ELF-1 (cell line): ENCODE measurements around the gene SAAL1.

Experiments used
- DNase-seq: peaks from one replicate; pipeline ENCODE4 v3.0.0-alpha.2; 2016; ENCODE audit warnings: low read depth, low spot score

Gene SAAL1

DNA sequence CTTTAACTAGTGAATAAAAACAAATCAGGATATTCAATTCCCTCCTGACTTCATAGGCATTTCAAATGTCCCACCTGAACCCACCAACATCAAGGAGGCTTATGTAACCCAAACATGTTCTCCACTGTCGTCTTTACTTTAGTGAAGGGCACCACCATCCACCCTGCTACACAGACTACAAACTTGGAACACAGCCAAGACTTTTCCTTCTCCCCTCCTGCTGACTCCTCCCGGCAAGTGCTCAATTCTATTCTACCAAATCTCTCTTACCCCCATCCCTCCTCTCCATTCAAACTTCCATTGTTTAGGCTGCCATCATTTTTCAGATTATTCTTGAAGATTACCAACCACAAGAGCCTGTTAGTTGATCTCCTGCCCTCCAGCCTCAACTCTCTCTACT is 24.3 kb downstream of the SAAL1 start:
- DNase-seq, result no peak

- DNase-seq, result no peak
These were observed 25.4 kb downstream of the SAAL1 start for GRCh38 chr11:18080451-18080850.

- no peak for DNase-seq
These were observed 27.0 kb downstream of the SAAL1 start for GRCh38 chr11:18078909-18079308.

GRCh38 chr11:18075444-18075843 is 30.4 kb downstream of the SAAL1 start:
- no peak for DNase-seq

DNA sequence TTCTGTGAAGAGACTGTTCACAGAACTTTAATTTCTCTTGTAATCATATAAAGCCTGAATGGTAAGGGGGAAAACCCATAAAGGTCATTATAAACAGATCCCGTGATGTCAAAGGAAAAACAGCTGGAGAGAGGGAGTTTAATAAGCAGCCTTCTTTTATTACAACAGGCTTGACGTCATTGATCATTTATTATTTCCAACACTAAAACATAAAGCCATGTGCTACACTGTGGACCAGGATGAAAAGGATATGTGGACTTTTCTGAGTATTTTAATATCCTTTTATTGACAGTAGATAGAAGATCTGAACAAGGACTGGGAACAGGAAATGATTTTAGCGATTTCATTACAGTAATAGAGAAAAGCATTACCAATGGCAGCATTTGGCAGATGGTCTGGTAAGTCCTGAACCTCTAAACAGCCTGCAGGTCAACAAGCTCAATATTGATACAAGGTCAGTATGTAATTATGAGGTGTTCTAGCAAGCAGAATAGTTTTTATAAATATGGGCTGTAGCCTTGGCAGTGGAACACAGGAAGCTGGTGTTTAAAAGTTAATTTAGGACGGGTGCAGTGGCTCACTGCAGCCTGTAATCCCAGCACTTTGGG is 34.7 kb downstream of the SAAL1 start:
- no peak for DNase-seq

DNA sequence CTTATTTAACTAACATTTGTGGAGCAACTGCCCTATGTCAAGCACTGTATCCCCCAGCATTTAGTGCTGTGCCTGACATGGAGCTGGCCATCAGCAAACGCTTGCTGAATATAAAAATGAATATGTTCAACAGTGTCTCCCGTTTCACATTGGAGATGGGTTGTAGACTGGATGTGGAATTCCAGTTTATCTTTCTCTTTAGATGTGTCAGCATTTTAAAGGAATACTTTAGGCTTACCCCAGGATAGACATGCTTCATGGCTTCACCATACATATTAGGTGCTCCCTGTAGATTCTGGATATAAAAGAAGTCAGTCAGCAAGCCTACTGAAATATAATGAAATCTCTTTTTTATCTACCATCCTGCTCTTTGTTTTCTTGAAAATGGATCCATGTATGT is 38.5 kb downstream of the SAAL1 start:
- DNase-seq, result no peak

GRCh38 chr11:18066626-18067025 is 39.3 kb downstream of the SAAL1 start:
- DNase-seq, result no peak

DNA sequence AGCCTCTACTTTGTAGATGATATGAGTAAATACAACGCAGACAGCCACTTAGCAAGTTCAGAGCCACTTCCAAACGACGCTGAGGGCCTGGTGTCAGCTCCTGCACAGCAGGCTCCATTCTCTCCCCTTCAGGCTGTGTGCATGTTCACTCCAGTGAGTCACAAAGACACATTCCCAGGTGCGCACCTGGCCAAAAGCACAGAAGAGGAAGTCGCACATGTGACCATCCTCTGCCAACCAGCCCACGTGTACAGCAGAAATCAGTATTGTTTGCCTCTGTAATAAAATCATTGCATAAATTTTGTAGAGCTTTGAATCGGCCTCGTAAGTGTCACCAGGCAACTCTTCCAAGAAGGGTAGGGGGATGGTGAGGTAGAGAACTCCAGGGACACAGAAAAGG is 40.3 kb downstream of the SAAL1 start:
- no peak for DNase-seq

- DNase-seq, result no peak
These were observed 41.3 kb downstream of the SAAL1 start for GRCh38 chr11:18064450-18065054.

GRCh38 chr11:18063862-18064434 is 41.9 kb downstream of the SAAL1 start:
- no peak for DNase-seq

DNA sequence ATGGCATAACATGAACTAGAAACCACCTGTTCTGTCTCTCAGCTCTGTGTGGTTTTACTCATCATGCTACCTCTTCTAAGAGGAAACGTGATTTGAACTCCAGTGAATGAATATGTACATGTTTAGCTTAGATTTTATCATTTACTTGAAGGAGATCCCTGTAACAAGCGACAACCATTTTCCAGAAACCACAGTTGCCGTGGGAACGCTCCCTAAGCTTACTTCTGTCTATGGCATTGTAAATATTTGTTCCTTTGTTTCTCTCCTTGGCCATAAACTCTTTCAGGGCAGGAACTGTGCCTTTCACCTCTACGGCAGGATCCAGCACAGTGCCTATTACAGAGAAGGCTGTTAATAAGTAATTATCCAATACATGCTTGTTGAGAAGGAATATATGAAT is 42.8 kb downstream of the SAAL1 start:
- no peak for DNase-seq

DNA sequence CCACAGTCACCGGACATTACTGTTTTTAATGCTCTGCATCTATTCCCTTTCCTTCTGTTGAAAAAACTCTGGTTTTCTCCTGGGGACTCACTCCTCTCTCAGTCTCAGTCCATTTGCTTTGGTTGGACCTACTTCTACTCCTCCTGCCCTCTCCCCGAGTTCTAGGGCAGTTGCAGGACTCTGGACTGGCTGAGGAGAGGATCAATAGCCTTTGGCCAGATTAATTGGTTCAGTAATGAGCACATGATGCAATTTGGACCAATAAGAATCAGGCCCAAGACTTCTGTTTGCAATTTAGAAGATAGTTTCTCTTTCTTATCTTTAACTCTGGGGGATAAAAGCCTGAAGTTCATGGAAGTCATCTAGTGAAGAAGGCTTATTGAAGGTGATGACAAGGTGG is 44.5 kb downstream of the SAAL1 start:
- DNase-seq, result no peak

GRCh38 chr11:18056561-18057181 is 49.2 kb downstream of the SAAL1 start:
- DNase-seq, result no peak

- DNase-seq, result no peak
These were observed 51.3 kb downstream of the SAAL1 start for GRCh38 chr11:18054511-18055103.

DNA sequence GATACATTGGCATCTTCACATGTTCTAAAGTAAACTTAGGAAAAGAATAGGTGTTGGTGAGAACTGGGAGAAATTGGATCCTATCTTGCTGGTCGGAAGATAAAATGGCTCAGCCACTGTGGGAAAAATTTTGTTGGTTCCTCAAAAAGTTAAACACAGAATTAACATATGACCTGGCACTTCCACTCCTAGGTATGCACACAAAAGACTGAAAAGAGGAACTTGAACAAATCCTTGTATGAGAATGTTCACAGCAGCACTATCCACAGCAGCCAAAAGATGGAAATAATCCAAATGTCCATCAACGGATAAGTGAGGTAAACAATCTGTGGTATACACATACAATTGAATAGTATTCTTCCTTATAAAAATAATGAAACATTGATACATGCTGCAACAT is 55.0 kb downstream of the SAAL1 start:
- no peak for DNase-seq

- peak; percentile 38 for DNase-seq
These were observed 59.6 kb downstream of the SAAL1 start, which contains the start of gene TPH1 for GRCh38 chr11:18046116-18046777. TPH1 (minus strand) TSS chr11:18046269; CDS start chr11:18040762, 5,507 bp downstream.

- no peak for DNase-seq
These were observed 69.4 kb downstream of the SAAL1 start for GRCh38 chr11:18036456-18036855.
